ENCODE measurements around the gene TEAD1.

The TEAD1 gene

GRCh38 chr11:12786891-12787290, 112.7 kb downstream of the TEAD1 start:
- no peak for TF ChIP-seq CTCF (IDR thresholded peaks at IDR 0.05; ENCODE audit: low read depth, low read length)
- no peak for DNase-seq (ENCODE audit: extremely low read depth, low read depth)

GRCh38 chr11:12787847-12788246, 113.6 kb downstream of the TEAD1 start:
- no peak for DNase-seq (ENCODE audit: extremely low read depth, low read depth)
- TF ChIP-seq CTCF (IDR thresholded peaks at IDR 0.05; ENCODE audit: low read depth, low read length): no peak

GRCh38 chr11:12789054-12789453, 114.8 kb downstream of the TEAD1 start:
- no peak for DNase-seq (ENCODE audit: extremely low read depth, low read depth)
- TF ChIP-seq CTCF (IDR thresholded peaks at IDR 0.05; ENCODE audit: low read depth, low read length): no peak

- no peak for TF ChIP-seq CTCF (IDR thresholded peaks at IDR 0.05; ENCODE audit: low read depth, low read length)
Measured at GRCh38 chr11:12789596-12790215, 115.5 kb downstream of the TEAD1 start.

GRCh38 chr11:12790861-12791616, 116.8 kb downstream of the TEAD1 start:
- no peak for DNase-seq (ENCODE audit: extremely low read depth, low read depth)
- TF ChIP-seq CTCF (IDR thresholded peaks at IDR 0.05; ENCODE audit: low read depth, low read length): no peak

More at GRCh38 chr11:12789596-12790215, 115.5 kb downstream of the TEAD1 start:
- DNase-seq (ENCODE audit: extremely low read depth, low read depth): no peak

GRCh38 chr11:12792018-12792417, 117.8 kb downstream of the TEAD1 start:
- DNase-seq (ENCODE audit: extremely low read depth, low read depth): no peak
- no peak for TF ChIP-seq CTCF (IDR thresholded peaks at IDR 0.05; ENCODE audit: low read depth, low read length)

- no peak for DNase-seq (ENCODE audit: extremely low read depth, low read depth)
- TF ChIP-seq CTCF (IDR thresholded peaks at IDR 0.05; ENCODE audit: low read depth, low read length): no peak
Measured at GRCh38 chr11:12792590-12792989, 118.4 kb downstream of the TEAD1 start.
